Activated CD8-positive, alpha-beta memory T cell treated with anti-CD3 and anti-CD28 coated beads, Interleukin-2, amount 50 U/mL, for 24 hours (primary cell): Measurements from ENCODE around the gene PDK1.

Experiments
- DNase-seq: peaks from one replicate; pipeline ENCODE4 v3.0.0-alpha.2; 2020; ENCODE audit errors: extremely low read depth

PDK1 gene

DNA sequence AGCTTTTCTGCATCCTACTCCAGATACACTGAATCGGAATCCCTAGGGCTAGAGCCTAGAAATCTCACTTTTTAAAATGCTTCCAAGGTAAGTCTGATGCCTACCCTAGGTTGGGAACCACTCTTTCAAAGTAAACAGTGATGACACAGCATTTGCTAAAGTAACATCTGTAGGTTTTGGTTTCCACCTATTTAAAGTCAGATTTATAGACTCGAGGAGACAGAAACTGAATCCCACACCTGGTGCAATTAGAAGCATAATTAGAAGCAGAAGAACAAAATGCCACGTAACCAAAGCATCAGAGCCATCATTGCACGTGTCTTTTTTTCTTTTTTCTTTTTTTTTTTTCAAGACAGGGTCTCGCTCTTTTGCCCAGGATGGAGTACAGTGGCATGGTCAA lies 40.9 kb downstream of the PDK1 start:
- DNase-seq: no peak

DNA sequence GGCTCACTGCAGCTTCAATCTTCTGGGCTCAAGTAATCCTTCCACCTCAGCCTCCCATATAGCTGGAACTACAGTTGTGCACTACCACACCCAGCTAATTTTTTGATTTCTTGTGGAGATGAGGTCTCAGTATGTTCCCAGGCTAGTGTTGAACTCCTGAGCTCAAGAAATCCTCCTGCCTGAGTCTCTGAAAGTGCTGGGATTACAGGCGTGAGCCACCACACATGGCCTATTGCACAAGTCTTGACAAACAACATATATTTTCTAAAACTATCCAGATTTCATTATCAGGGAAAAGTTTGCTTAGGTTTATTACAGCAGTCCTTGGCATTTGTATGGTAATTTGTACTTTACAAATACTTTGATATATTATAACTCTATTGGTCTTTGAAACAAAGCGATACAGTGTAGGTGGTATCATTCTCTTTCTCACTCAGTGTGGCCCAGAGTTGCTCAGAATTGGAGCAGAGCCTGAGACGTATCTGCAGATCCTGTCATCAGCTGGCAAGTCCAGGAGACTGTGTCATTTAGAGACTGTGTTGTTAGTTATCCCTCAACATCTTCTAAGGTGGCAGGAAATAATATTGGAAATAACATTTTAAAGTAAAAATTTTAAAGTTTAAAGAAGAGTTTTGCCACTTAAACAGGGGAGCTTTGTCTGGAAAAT lies 41.4 kb downstream of the PDK1 start:
- DNase-seq: no peak

DNA sequence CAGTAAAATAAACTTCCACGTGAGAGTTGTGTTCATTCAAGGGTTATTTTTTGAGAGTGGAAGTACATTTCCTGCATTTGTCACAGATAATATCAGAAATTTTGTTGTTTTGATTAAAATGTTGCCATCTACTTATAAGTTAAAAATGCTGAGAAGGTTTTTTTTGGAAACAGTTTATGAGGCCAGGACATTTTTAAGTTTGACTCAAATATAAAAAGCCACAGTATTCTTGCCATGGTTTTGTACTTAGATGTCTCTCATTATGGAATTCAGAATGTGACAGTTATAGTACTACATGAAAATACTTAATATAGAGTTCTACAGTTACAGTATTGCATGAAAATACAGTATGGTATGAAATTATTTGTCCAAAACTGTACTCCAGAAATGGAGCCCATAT lies 44.1 kb downstream of the PDK1 start:
- DNase-seq: no peak

DNA sequence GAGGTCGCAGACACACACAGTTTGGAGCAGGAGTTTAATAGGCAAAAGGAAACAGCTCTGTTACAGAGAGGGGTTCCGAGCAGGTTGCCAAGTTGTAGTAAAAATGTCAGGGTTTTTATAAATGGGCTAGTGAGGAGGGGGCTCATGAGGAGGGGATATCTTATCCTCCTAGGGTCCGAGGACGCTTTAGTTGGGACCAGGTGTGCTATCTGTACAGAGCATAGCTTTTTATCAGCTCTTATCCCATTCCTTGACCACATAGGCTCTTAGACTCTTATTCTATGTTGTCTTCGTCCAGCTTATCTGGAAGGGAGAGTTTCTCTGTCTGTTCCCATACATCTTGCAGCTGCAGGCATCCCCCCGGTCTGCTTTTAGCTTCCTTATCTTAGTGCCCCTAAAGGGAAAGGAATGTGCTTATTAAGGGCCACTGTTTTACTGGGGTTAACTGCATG lies 44.7 kb downstream of the PDK1 start:
- DNase-seq: no peak

DNA sequence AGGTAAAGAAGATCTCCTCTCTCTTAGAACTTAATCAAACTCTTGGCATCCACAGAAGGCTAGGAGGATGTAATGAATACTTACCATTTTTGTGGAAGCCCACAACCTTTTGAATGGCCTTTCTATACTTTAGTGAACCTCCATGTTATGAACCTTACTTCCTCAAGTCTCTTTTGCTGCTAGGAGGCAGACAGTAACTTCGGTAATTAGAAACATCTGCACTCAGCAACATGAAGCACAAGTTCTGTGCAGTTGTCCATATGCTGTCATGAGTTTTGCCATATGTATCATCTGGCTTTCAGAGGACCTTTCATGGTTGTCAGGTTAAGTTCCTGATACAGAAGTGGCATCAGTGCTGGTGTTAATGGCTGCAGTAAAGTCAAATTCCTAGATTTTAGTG lies 50.4 kb downstream of the PDK1 start:
- no peak for DNase-seq

DNA sequence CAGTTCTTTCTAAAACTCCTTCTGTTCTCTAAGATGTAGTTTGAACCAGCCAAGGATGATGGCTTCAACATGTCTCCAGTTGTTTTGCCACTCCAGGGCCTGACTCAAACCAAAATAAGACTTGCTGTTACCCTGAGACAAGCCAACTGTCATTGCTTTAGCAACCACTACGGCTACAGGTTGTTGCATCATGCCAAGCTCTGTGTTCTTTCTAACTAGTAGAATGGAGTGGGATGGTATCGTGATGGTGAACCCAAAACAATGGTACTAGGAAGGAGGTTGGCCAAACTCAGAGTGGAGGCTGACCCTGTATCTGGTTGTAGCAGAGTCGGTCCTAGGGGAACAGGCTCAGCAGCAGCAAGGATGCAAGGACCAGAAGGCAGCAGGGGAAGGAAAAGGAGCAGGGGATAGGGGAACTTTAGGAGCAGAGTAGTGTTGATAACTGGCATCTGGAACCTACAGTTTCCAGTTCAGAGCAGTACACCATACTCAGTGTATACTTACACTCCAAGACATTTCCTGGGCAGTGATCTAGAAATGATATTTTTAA lies 51.6 kb downstream of the PDK1 start:
- no peak for DNase-seq

DNA sequence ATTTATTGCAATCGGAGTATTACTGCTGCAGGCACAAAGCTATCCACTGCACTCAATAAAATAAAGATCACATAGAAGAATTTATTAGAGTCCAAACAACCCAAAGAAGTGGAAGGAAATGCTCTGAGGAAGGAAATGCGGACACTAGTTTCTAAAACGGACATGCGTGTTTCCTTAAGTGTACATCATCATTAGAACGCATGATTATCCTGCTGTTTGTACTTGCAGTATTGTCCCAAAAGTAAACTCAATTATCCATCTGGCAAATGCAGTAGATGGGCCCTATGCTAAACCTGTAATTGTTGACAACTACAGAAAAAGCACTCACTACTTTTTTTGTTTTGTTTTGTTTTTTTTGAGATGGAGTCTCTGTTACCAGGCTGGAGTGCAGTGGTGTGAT lies 53.6 kb downstream of the PDK1 start:
- DNase-seq: no peak

DNA sequence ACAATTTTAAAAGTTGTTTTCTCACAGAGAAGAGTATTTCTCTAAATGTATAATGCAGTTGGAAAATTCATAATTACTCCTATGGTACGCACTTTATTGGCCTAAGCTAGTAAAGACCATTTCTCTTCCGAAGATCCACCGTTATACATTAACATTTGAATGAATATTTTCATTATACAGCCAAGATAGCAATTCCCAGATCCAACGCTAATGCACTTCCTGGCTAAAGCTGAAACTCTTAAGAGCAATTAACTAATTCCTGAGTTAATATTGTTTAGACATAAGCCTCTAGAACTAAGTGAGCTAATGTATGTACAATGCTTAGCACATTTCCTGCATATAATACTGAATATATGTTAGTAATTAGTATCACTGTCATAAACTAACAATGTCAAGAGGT lies 56.2 kb downstream of the PDK1 start:
- DNase-seq: no peak

DNA sequence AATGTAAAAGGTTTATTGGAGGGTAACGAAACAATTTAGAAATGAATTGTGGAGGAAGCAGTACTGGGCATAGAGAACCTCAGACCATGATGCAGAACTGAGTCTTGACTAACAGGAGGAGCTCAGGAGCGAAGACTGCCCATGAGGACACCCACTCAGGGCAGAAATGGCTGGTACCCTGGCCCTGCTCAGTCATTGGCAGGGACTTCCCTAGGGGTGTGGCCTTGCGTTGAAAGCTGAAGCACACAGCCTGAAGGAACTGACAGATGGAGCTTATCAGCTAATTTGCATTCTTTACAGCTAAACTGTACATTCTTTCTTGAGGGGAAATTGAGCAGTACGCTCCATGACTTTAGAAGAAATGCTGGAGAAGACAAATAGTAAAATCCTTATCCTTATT lies 57.1 kb downstream of the PDK1 start:
- no peak for DNase-seq

DNA sequence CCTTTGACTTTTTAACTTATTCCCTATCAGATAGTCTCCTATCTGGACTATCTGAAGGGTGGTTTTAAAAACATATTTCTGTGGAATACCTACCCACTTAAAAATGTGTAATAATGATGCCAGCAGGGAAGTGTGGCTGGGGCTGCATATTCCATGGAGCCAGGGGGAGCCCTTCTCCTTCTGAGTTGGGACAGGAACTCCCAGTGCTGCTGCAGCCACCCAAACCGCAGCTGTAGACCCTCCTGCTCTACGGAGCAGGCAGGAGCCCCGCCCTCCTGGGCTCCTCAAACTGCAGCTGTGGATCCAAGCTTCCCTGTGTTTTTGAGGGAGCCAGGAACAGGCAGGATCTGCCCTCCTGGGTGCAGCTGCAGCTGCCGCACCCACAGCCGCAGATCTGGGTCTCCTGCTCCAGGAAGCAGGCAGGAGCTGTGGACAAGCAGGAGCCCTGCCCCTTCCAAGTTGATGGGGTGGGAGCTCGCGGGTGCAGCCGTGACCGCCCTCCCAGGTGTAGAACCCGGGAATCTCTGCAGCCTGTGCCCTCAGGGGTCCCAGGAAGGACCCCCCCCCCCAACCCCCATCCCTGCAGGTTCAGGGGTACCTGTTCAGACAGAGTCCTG lies 57.8 kb downstream of the PDK1 start:
- no peak for DNase-seq

DNA sequence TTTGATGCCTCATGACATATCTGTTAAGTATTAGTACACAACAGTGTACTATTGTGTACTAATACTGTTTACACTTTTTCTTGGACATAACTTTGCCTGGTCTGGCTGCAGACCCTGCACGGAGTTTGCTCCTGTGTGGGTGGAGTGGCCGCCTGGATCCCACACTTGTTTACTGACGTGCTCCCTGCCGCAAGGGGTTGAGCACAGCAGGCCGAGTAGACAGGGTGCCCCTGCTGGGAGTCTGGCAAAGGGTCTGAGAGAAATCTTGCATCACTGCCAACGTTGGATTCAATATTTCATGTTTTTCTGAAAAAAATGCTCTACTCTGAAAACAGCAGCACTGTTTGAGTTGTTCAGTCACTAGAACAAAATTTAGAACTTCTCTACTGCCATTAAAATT lies 59.0 kb downstream of the PDK1 start:
- DNase-seq: no peak

DNA sequence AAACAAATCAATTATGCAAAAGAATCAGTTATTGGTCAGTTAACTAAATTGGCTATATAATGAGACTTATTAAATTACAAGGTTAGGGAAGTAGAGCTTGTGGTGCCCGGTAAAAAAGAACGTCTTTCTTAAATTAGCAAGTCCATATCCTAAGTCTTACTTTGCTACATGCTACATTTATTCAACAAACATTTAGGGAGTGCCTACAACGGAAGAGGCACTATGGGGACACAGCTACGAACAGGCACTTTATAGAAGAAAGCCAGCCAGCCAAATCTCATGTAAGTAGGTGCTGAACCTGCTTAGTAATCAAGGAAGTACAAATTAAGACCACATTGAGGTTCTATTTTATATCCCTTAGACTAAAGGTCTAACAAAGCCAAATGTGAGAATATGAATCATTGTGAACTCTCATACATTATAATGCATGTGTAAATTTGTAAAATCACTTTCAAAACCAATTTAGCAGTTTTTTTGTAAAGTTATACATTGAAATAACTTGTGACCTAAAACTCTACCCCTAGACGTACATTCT lies 59.9 kb downstream of the PDK1 start:
- DNase-seq: no peak

DNA sequence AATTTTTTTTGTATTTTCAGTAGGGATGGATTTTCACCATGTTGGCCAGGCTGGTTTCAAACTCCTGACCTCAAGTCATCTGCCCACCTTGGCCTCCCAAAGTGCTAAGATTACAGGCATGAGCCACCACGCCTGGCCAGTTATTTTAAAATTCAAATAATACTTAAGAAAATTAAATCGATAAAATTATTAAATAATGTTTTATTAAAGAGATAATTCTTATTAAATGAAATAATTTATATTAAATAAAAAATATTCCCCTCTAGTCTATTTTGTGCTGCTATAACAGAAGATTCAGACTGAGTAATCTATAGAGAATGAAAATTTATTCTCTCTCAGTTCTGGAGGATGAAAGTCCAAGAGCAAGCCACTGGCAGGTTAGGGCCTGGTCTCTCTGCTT lies 61.2 kb downstream of the PDK1 start:
- DNase-seq: no peak

DNA sequence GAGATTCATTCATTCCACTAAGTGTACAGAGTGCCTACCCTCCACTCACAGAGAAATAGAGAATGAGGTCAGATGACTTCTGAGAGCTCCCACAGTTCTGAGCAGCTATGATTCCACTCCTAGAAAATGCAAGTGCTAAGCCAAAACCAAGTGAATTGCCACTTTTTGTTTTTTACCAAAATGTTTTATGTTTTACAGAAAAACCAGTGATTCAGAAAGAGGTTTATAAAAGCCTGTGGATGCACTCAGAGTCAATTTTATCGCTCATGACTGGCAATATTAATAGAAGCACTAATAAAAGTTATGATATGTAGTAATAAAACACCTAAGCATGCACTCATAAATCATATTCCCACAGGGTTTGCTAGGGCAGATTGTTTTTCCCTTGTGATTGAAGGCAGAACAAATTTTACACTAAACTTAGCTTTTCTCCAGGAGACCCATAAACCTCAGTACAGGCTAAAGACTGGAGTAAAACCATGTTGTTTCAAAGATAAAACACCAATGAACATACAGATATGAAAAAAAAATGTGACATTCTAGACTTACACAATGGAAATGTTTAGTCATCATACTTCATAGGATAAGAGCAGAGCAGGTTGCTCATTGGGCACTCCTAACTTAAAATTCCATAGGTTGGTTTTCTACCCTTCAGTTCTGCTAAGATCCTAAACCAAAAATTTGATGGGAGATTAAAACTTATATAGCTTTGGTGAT lies 67.5 kb downstream of the PDK1 start:
- DNase-seq: no peak

DNA sequence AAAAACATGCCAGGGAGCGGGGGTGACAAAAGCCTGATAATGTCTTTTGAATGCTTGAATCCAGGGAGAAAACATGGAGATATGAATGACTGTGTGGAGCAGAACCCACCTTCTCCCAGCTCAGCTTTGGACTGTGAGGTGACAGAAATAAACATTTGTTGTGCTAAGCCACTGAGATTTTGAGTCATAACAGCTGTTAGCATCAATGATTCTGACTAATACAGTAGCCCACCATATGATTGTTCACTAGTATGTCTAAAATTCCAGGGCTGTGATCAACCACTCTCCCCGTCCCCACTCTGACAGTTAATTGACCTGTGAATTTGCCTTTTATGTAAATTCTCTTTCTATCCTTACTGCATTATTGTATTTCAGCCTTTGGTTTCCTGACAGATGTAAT lies 69.1 kb downstream of the PDK1 start:
- no peak for DNase-seq

DNA sequence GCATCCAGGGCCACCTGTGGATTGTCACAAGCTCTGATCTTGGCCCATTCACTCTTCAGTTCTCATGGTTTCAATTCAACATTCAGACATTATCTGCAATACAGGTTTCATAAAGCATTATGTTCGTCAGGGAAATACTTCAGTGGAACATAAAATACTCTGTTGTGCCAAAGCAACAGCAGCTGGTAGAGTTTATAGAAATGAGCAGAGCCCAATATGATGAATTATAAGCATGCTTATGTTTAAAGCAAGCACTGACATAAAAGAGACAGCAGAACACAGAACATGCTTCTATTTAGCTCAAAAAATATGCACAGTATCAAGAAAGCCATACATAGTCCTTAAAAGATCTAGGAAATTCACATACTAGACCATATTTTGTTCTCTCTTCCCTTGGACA lies 71.3 kb downstream of the PDK1 start:
- DNase-seq: no peak

DNA sequence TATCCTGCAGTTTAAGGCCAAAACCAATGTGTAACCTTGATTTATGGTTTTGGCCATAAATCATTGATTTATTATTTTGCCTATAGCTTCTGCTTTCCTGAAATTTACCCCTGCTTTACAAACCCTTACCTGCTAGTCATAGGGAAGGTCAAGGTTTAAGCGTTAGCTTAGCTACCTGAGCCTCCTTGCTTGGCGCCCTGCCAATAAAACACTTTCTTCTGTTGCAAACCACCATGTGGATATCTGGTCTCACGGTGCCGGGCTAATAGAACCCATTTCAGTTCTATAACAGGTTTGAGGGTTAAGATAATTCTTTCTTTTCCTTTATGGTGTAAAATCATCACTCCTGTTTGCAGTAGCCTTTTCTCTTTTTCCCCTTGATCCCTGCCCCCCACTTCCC lies 72.2 kb downstream of the PDK1 start:
- DNase-seq: no peak

DNA sequence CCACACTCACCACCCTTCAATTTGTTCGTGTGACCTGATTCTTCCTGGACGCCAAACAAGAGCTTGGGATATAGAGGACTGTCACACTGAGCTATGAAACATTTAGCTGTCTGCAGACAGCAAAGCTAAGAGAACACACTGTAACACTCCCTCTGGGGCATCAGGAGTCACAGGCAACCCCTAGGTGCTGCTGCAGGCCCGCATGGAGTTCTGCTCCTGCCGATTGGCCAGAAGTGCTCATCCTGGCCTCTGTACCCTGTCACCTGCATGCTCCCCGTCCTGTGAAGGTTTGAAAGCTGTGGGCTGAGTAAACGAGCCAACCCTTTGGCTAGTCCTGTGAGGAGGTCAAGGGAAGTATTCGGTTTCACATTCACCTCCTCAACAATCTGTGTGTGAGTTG lies 73.7 kb downstream of the PDK1 start:
- no peak for DNase-seq

DNA sequence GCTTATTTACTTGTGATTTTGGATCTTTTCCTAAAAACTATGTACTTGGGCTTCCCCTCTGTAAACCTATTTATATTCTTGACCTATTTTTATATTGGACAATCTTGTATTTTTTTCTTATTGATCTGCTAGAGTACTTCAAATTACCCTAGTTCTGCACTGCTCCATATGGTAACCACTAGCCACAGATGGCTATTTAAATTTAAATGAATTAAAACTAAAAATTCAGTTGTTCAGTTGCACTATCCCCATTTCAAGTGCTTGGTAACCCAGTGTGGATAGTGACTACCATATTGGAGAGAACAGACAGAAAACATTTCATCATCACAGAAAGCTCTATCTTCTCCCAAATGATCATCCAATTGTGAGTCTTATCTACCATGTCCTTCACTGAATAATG lies 74.3 kb downstream of the PDK1 start:
- DNase-seq: no peak

DNA sequence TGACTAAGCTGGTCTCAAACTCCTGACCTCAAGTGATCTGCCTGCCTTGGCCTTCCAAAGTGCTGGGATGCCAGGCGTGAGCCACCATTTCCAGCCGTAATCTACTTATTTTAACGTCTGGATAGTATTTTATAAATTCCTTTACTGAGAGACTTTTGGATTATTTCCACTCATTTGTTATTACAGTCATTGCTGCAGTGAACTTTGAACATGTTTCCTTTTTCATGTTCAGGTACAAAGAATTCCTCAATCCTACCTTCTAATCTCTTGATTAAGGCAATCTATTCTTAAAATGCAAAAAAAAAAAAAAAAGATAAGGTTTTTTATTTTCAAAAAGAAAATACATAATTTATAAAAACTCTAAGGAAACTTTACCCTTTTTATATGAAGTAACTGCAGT lies 78.6 kb downstream of the PDK1 start:
- no peak for DNase-seq

DNA sequence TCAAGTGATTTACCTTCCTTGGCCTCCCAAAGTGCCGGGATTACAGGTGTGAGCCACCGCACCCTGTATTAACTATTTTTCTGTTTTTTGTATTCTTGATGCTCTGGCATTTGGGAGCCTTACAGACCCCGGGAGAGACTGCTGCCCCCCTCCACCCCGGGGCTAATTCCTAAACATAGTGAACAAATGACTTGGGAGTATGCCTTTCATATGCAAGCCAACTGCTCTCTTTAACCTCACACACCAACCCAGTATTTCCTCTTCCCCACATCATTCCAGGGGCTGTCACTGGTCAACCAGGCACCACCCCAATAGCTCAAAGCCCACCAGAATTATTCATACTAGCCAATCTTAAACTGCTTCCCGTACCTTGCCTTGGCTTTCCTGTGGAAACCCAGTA lies 79.7 kb downstream of the PDK1 start:
- DNase-seq: no peak

DNA sequence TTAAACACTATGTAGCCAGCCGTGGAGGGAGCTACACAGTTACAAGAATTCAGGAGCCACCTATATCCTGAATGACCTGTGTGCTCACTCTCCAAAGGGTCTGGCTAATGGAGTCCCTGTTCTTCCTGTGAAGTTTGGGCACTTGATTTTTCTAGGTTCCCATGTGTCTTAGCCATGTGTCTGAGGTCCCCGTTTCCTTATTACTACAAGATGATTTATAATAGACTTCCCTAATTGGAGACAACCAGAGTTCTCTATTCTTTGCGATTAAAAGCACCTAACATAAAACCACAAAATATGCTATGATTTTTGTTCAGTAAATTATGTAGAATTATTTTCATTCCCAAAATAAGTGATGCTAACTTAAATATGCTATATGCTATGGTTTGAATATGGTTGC lies 83.4 kb downstream of the PDK1 start:
- no peak for DNase-seq

DNA sequence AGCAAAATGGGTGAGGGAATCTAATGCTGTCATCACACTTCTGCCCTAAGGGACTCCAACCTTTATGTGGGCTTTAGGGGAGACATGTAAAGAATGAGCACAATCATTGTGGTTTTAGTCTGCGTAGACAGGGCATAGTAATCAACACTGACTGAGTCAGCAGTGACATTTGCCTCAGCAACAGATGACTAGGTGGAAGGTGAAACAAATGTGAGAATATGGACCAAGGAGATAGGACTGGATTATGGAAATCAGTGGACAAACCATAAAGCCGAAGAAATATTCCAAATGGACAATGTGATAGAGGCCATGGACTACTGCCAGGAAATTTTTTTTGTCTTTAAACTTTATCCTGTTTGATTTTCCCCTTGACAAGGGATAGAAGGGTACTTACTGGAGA lies 83.9 kb downstream of the PDK1 start:
- no peak for DNase-seq
